IPS DF 6.9 (cell line): ENCODE results near the gene FBXL7.

ENCODE experiments used
- DNase-seq: peaks from one replicate; pipeline ENCODE4 v3.0.0-alpha.2; 2013; ENCODE audit warnings: low read depth, low spot score
- H3K27ac ChIP-seq: one replicate; pipeline ENCODE4 v1.5.1; 2013; ENCODE audit warnings: low read length, control low read depth
- H3K27me3 ChIP-seq: 2 replicates; pipeline ENCODE4 v1.6.1; 2013; ENCODE audit warnings: mild to moderate bottlenecking, low read length; ENCODE audit not compliant: control insufficient read depth, insufficient read depth
- H3K36me3 ChIP-seq: 2 replicates; pipeline ENCODE4 v1.6.1; 2013; ENCODE audit warnings: low read length; ENCODE audit not compliant: control insufficient read depth, insufficient read depth
- H3K4me1 ChIP-seq: 2 replicates; pipeline ENCODE4 v1.6.1; 2013; ENCODE audit warnings: low read length; ENCODE audit not compliant: control insufficient read depth, insufficient read depth
- H3K4me3 ChIP-seq: 2 replicates; pipeline ENCODE4 v1.5.1; 2013; ENCODE audit warnings: mild to moderate bottlenecking, low read length
- H3K9me3 ChIP-seq: 2 replicates; pipeline ENCODE4 v1.6.1; 2013; ENCODE audit warnings: low read length, inconsistent platforms; ENCODE audit not compliant: control insufficient read depth, insufficient read depth
- WGBS: extraction: QIAGEN DNeasy Blood & Tissue Kit; methylation state at CpG from one replicate; pipeline ENCODE4 v1.1.7; 2013; ENCODE audit warnings: mixed read lengths, missing lambda C conversion rate; ENCODE audit not compliant: insufficient read length, insufficient coverage; 5-methylcytosine and 5-hydroxymethylcytosine counted together

The FBXL7 gene

DNA sequence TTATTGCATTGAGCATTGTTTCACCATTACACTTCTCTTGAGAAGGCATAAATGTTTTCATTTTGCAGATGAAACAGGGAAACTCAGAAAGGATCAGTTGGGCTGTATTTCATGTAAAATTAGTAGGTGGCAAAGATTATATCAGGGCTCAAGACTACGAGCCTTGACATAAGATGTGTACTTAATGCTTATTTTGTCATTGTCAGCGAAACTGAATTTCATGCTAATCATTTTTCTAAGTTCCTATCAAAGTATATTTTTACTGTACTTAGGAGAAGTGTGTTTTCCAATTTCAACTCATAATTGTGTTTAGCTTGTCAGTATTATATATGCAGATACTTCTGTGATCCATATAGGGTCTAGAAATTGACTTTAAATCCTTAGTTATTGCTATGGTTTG, 123.8 kb downstream of the FBXL7 start:
- no peak overlapping the region for H3K27ac ChIP-seq
- WGBS: no CpG with 5 or more reads among the region's 2 CpGs
- DNase-seq: no peak
- H3K27me3 ChIP-seq: no peaks in the 10 kb centered on the region; the same call in 1 of the 2 replicates
- no peaks in the 10 kb centered on the region for H3K9me3 ChIP-seq
- H3K4me3 ChIP-seq: no peak overlapping the region
- no peaks in the 10 kb centered on the region for H3K4me1 ChIP-seq
- H3K36me3 ChIP-seq: no peaks in the 10 kb centered on the region

- no peaks in the 10 kb centered on the region; the same call in 1 of the 2 replicates for H3K27me3 ChIP-seq
- H3K36me3 ChIP-seq: no peaks in the 10 kb centered on the region
- no peaks in the 10 kb centered on the region for H3K9me3 ChIP-seq
- no CpG with 5 or more reads among the region's 2 CpGs for WGBS
- H3K4me3 ChIP-seq: no peak overlapping the region
- no peak for DNase-seq
- no peak overlapping the region for H3K27ac ChIP-seq
- H3K4me1 ChIP-seq: no peaks in the 10 kb centered on the region
These were observed 127.1 kb downstream of the FBXL7 start for GRCh38 chr5:15627109-15627508.

- no peaks in the 10 kb centered on the region for H3K4me1 ChIP-seq
- H3K27ac ChIP-seq: no peak overlapping the region
- H3K9me3 ChIP-seq: no peaks in the 10 kb centered on the region
- no CpG with 5 or more reads among the region's 2 CpGs for WGBS
- H3K27me3 ChIP-seq: no peaks in the 10 kb centered on the region; the same call in 1 of the 2 replicates
- no peak overlapping the region for H3K4me3 ChIP-seq
- H3K36me3 ChIP-seq: no peaks in the 10 kb centered on the region
- DNase-seq: no peak
These were observed 127.7 kb downstream of the FBXL7 start for GRCh38 chr5:15627647-15628046.

- H3K4me3 ChIP-seq: no peak overlapping the region
- no peaks in the 10 kb centered on the region for H3K27me3 ChIP-seq
- H3K27ac ChIP-seq: no peak overlapping the region
- H3K36me3 ChIP-seq: no peaks in the 10 kb centered on the region
- no peaks in the 10 kb centered on the region for H3K9me3 ChIP-seq
- no peaks in the 10 kb centered on the region for H3K4me1 ChIP-seq
- DNase-seq: no peak
These were observed 130.5 kb downstream of the FBXL7 start for GRCh38 chr5:15630441-15630840.

DNA sequence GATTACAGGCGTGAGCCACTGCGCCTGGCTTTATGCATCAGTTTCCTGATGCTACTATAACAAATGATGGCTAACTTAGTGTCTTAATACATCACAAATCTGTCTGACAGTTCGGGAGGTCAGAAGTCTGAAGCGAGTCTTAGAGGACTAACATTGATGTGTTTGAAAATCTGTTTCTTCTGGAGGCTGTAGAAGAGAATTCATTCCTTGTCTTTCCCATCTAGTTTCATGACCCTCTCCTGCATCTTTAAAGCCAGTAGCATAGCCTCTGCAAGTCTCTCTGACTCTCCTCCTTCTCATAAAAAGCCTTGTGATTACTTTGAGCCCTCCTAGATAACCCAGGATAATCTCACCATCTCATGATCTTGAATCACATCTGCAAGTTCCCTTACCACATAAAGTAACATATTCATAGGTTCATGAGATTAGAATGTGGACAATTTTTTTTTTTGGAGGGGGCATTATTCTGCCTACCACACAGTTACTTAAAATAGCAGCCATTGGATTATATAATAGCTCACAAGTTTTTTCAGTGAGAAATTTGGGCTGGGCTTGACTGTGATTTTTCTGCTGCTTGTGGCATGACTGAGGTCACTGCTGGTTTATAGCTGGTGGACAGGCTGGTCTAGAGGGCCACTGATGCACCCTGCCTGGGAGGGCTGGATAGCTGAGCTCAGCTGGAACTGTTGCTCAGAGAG, 134.8 kb downstream of the FBXL7 start:
- Histone ChIP-seq H3K4me1 (no peaks in the 10 kb centered on the region), H3K9me3 (no peaks in the 10 kb centered on the region), H3K27ac (no peak overlapping the region), H3K27me3 (no peaks in the 10 kb centered on the region), H3K4me3 (no peak overlapping the region), H3K36me3 (no peaks in the 10 kb centered on the region)
- DNase-seq: no peak
- WGBS: no CpG with 5 or more reads among the region's 4 CpGs

- Histone ChIP-seq H3K27me3 (no peaks in the 10 kb centered on the region), H3K4me1 (no peaks in the 10 kb centered on the region), H3K36me3 (no peaks in the 10 kb centered on the region), H3K9me3 (no peaks in the 10 kb centered on the region), H3K27ac (no peak overlapping the region), H3K4me3 (no peak overlapping the region)
- DNase-seq: no peak
- no CpG with 5 or more reads among the region's 1 CpG for WGBS
These were observed 135.3 kb downstream of the FBXL7 start for GRCh38 chr5:15635289-15635616.

GRCh38 chr5:15637345-15637744, 137.4 kb downstream of the FBXL7 start:
- Histone ChIP-seq H3K9me3 (no peaks in the 10 kb centered on the region), H3K27ac (no peak overlapping the region), H3K27me3 (no peaks in the 10 kb centered on the region), H3K4me3 (no peak overlapping the region), H3K36me3 (no peaks in the 10 kb centered on the region), H3K4me1 (no peaks in the 10 kb centered on the region)
- no peak for DNase-seq
- no CpG with 5 or more reads among the region's 1 CpG for WGBS

DNA sequence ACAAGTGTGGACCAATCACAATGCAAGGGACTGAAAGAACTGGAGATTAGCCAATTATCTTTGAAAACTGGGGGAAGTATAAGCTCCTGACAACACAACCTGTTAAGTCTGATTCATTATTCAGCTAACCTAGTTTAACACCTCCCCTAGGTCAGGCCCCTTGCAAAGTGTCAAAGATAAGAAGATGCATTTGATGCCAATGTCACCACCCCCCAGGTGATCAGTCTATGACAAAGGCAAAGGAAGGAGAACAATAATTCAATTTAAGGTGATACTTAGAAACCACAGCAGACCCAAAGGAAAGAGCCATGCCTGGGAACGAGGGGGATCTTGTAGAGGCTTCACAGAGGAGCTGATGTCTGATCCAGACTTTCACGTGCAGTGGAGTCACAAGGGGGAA, 137.9 kb downstream of the FBXL7 start:
- Histone ChIP-seq H3K4me1 (no peaks in the 10 kb centered on the region), H3K27me3 (no peaks in the 10 kb centered on the region), H3K4me3 (no peak overlapping the region), H3K9me3 (no peaks in the 10 kb centered on the region), H3K36me3 (no peaks in the 10 kb centered on the region), H3K27ac (no peak overlapping the region)
- DNase-seq: no peak
- no CpG with 5 or more reads among the region's 2 CpGs for WGBS

GRCh38 chr5:15638296-15638695, 138.3 kb downstream of the FBXL7 start:
- no peaks in the 10 kb centered on the region for H3K27me3 ChIP-seq
- no peaks in the 10 kb centered on the region for H3K9me3 ChIP-seq
- no CpG with 5 or more reads among the region's 6 CpGs for WGBS
- no peak for DNase-seq
- H3K4me1 ChIP-seq: no peaks in the 10 kb centered on the region
- H3K36me3 ChIP-seq: no peaks in the 10 kb centered on the region
- no peak overlapping the region for H3K27ac ChIP-seq
- no peak overlapping the region for H3K4me3 ChIP-seq

DNA sequence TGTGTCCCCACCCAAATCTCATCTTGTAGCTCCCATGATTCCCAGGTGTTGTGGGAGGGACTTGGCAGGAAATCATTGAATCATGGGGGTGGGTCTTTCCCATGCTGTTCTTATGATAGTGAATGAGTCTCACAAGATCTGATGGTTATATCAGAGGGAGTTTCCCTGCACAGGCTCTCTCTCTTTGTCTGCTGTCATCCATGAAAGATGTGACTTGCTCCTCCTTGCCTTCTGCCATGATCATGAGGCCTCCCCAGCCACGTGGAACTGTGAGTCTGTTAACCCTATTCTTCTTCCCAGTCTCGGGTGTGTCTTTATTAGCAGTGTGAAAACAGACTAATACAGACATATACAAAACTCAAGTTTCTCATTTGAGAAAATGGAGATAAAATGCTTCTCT, 139.3 kb downstream of the FBXL7 start:
- no peak overlapping the region for H3K27ac ChIP-seq
- WGBS: no CpG with 5 or more reads among the region's 2 CpGs
- no peak for DNase-seq
- no peaks in the 10 kb centered on the region for H3K36me3 ChIP-seq
- H3K4me3 ChIP-seq: no peak overlapping the region
- H3K27me3 ChIP-seq: no peaks in the 10 kb centered on the region
- no peaks in the 10 kb centered on the region for H3K9me3 ChIP-seq
- H3K4me1 ChIP-seq: no peaks in the 10 kb centered on the region

- Histone ChIP-seq H3K4me1 (0 out of 2 replicates have a peak, but pooled peaks cover 1% of the 10 kb centered on the region), H3K27ac (no peak overlapping the region), H3K9me3 (no peaks in the 10 kb centered on the region), H3K4me3 (no peak overlapping the region), H3K36me3 (no peaks in the 10 kb centered on the region), H3K27me3 (no peaks in the 10 kb centered on the region)
- no CpG with 5 or more reads among the region's 5 CpGs for WGBS
- DNase-seq: no peak
These were observed 140.1 kb downstream of the FBXL7 start for GRCh38 chr5:15640116-15640515.
